NCI-H2196 treated with DMSO at 0.1 percent for 48 hours (cell line): ENCODE results near the gene MACROD2.

Source experiments
- DNase-seq: peaks from one replicate; lab custom pipeline; 2025; ENCODE audit not compliant: unreplicated experiment; lab: John Stamatoyannopoulos, UW

Gene MACROD2

DNA sequence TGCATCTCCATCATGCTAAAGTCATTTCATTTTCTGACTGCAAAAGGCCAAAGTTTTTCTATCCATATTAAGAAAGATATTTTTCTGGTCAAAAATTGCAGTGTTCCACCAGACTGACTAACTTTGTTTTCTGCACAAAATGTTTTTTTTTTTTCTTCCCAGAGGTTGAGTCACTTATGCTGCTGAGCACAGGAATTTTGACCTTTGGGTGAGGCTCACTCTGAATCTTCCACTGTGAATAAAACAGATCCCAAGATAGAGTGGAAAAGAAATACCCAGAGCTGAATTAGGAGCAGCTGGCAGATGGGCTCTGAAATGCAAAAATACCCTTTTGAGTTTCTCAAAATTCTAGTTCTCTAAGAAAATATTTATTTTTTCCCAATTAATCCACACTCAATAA, 1581.1 kb downstream of the MACROD2 start:
- DNase-seq = no peak

DNA sequence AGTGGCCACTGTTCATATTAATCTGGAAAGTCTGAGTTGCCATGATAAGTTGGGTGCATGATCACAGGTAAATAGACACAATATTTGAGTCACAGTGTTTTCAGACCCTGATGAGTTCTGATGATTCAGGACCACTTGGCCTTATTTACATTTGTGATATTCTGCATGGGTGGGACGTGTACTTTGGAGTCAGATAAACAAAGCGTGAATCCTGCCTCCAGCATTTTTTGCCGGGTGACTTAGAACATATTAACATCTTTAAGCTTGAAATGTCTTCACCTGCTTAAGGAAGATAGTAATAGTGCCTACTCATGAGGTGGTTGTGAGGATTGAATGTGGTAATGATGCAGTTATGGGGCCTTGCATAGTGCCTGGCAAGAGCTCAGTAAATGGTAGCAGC, 1582.8 kb downstream of the MACROD2 start:
- no peak for DNase-seq

DNA sequence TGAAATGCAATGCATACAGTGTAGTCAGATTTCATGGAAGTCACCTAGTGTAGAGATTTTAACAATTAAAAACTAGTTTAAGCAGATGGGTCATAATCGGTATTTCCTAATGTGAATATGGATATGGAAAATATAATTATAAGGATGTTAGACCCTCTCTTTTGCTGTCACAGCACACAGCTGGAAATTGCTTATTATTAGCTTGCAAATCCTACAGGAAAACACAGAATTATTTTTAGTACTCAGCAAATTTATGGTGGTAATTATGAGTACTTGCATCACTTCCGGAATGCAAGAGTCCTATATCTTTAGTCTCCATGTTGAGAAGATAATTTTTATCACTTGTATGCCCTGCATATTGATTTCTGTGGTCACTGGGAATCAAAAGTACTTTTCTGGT, 1584.4 kb downstream of the MACROD2 start:
- DNase-seq = no peak

DNA sequence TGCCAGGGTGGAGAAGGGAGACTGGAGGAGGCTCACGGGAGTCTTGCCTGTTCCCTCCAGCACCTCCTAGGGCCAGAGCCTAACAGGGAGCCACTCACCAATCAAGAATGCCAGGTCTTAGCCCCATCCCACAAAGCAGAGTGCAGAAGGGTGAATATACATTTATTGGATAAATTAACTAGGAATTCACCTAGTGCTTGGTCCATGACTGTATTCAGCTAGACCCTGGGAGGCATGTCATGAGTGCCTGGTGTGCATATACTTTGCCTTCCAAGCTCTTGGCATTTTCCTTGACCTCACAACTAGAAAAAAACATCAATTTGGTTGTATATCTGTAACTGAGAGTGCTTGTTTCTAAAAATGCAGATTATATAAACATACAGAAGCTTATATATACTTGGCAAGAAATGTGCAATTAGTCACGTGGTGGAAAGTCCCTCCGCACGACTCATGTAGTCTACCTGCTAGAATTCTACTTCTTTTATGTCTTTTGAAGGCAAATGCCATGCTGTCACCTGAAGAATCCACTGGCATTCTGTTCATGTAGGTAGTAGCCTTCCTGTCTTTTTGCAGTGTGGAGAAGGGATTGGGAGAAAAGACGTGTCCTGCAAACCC, 1586.9 kb downstream of the MACROD2 start:
- no peak for DNase-seq

DNA sequence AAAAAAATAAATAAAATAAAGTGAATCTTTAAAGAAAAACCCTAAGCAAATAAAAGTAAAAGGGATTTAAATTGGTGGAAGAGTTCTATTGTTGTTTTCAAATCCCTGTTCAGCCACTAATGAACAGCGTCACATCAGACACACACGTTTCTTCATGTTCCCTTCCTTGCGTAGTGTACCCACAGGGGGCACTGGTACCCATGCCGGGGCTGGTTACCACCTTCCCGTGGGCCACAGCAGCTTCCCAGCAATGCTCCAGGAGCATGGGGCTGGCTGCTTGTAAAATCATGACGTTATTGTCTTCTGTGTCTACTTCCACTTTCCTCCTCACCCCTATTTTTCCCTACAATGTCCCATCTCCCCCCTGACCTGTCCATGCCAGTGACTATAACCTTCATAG, 1589.2 kb downstream of the MACROD2 start:
- DNase-seq = no peak

DNA sequence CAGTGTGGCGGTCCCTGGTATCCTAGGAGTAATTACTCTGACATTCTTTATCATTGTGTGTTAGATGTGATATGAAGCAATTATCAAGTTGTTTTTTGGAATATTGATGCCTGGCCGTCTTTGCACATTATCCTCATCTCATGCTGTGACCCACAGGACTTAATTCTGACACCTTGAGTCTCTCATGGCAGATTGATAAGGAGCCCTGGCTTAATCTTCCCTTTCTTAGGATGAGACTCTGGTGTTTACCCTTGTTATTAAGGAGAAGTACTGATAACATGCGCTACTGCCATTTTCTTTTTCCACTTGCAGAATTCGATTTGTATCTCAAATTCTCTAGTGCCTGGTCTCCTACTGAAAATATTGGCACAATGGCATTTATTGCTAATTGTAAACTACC, 1597.8 kb downstream of the MACROD2 start:
- no peak for DNase-seq

DNA sequence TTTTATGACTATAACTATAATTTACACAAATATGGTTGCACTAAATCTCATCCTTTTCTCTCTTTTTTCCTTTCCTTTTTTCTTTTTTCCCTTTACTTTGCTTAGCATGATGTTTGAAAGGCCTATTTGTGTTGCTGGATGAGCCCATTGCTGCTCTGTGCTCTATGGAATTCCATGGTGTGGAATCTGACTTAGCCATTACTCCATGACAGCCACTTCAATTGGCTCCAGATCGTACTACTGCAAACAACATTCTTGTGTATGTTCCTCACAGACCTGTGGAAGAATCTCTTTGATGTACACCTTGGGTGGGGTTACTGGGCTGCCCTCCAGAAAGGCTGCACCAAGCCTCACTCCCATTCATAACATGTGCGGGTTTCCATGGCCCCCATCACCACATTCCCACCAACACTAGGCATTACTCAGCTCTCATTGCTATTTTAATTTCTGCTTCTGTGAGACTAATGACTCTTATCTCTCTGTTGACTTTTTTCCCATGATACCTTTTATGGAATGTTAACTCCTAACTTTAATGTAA, 1598.9 kb downstream of the MACROD2 start:
- no peak for DNase-seq

DNA sequence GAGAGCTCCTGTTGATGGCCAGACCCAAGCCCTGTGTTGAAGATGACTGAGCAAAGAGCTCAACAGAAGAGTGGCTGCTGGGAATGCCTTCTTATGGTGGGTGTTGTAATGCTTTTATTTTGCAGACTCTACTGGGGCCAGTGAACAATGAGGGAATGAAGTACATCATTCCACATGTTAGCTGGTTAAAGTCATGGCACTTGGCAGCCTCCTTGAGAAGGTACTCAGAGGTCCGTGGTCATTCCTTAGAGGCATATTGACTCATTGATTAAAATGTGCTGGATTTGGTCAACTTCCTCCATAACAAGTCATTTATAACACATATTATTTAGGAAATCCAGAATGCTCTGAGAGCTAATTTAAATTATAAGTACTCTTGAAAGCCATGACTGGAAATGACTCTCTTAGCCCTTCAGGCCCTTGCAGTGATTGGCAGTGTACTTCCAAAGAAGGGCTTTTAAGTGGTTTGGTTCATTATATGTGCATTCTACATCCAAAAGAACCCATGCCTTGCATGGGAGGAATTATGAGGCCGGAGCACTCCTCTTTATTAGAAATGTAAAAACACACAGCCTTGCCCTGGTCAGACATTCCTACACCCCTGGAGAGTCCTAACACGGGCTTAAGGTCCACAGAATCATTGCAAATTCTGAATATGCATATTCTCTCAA, 1601.0 kb downstream of the MACROD2 start:
- no peak for DNase-seq

DNA sequence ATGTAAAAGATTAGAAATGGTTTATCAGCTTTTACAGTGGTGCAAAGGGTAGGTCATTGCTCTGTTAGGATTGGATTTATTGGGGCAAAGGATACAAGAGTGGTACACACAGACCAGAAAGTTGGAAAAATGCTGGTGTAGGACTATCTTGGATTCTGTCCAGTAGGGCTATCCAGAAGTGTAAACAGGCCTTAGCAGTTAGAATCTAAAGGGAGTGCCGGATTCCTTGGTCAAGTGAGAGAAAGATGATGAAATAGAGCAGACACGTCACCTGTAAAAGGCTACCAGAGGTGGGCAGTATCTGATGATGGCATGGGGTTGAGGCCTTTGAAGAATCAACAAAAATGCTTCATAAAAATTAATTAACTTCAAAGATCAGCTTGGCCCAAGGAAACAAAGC, 1602.0 kb downstream of the MACROD2 start:
- no peak for DNase-seq

DNA sequence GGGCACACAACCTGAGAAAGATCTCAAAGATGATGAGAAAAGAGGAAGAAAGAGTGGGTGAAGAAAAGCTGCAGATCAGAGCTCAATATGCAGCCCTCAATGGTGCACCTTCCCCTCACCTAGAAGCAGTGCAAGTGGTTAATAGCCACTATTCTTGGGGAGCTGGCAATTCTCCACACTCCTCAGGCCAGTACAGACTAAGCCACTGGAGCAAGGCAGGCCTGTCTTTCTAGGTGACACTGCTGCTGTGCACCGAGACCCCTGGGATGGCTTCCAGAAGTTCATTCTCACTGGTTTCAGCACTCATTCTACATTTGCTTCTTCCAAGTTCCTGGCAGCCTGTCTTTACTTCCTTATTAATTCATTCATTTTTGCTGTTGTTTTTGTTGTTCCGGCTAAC, 1604.6 kb downstream of the MACROD2 start:
- no peak for DNase-seq

DNA sequence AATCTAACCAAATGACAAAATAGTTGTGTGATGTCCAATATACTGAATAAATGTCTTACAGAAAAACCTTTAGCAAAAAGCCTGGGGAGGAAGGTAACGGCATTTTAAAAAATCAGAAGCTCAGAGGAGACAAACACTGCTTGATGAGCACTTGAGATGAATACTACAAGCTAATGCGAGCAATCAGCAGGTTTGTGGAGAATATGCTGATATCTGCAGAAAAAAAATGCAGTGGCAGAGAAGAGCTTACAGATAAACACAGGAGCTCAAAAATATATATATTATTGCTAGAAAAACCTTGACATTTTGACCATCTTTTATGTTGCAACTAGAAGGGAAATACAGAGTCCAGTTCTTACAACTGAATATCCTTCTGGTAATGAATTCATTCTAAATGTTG, 1605.2 kb downstream of the MACROD2 start:
- no peak for DNase-seq

DNA sequence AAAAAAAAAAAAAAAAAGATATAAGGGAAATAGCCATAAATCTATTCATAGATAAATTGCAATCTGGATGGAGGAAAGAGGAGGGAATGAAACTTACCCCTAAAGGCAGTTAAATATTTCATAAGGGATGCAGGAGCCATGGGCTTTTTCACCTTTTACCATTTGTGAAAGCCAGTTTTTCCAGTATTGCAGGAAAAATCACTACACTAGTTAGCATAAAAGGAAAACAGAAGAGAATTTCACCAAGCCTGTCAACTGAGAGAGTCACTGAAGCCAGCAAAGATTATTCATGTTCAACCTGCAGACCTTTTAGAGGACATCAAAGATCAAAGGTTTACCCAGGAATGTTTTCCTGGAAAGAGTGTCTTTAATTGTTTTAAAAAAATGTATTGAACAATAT, 1608.2 kb downstream of the MACROD2 start:
- DNase-seq = no peak

DNA sequence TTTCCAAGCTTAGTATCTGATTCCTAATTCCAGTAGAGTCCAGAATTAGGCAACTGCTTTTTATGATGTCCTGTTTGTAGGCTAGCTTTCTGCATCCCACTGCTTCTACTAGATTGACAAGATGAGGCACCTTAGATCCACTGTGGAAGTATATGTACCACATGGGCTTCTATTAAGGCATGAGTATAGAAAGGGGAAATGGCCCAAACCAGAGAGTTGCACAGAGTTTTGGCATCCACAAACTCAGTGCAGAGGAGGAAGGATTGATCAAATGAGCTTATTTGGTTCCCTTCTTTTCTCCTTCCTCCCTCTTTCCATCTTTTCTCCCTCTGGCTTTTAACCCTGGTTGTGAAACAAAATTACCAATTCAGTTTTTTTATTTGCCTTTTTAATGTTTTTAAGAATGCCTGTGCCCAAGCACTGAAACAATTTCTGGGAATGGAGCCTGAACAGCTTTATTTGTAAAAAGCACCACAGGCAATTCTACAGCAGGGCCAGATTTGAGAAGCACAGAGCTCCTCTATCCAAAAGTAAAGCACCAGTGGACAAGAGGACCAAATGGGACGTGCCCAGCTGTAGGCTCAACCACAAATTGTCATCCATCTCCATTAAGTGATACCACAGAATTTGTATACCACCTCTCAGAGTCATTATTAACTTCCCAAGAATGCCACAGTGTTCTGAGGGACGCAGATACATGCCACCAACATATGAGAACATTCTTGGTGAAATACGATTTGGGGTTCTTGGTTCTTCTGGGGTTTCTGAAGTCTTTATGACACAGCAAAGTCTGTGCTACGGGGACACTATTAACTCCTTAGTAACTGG, 1608.9 kb downstream of the MACROD2 start:
- DNase-seq = no peak

DNA sequence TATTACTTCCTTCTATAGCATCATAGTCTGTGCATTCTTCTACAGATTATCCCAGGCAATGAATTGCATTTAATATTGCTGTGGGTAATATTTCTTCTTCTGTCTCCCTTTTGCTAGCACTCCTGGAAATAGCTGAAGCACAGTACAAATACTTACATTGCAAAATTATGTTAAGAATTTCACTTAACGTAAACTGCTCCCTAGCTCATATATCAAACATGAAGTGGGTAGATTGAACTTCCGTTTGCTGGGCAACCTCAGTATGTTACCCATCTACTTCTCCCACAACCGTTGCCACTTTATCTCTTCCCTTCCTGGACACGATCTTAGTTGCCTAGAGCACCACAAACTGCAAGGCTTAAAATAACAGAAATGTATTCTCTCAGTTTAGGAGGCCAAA, 1614.6 kb downstream of the MACROD2 start:
- DNase-seq = no peak

DNA sequence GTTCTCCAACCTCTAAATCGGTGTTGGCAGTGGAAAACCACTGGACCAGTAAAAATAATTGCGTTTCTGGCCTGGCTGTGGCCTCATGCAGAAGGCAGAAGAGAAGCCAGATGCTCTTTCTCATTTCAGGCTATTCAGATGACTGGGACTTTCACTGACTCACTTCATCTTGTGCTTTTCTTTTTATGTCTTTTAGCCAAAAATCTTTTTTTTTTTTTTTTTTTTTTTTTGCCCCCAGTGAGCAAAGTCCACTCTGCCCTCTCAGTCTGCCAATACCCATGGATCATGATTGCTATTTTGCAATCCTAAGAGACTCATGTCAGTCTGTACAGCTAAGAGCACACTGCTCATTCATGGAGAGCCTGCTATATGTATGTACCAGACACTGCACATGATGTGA, 1615.5 kb downstream of the MACROD2 start:
- no peak for DNase-seq

DNA sequence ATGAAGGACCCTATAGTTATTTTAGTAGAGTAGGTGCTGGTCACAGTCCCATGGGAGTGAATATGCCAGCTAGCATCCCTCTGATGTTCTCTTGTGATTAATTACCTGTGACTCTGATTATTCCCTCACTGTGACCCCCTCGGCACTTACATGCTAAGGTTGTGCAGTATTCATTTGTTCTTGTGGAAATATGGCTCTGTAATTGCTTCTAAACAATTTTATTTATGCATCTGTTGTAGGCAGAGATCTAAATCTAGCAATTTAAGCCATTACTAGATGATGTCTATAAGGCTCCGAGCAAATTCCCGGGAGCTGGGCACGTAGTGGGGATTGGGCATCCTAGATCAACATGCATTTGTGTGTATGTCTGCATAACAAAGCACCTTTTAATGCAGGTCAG, 1616.2 kb downstream of the MACROD2 start:
- DNase-seq = no peak

DNA sequence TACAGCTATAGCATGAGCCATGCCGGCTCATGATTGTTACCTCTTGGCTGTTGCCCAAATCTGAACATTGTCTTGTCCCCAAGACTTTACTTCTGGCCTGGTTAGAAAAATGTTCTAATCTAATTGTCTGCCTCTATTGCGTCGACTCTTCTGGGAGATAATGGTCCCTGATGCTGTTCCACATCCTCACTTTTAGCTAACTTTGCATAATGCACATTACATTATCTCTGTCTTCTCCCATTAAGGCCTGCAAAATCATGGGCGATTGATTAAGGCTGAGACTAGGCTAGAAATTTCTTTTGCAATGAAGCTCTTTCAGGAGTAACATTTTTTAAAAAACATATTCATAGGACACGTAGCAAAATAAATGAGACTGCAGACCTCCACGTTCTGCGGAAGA, 1616.9 kb downstream of the MACROD2 start:
- DNase-seq = no peak

DNA sequence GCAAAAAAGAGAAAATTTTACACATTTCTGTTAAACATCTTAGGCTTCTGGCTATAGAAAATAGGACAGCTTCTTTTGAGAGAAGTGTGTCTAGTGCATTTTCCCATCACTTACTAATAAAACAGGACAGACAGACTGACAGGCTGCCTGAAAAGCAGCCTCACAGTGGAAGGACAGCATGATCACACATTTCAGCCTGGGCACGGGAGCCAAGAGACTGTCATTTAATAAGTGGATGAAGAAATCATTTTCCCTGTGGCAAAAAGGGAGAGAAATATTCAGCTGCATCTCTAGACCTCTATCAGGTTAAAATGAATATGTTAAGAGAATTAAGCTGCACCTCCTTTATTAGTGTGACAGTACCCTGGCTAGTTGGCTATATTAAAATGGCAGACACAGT, 1617.5 kb downstream of the MACROD2 start:
- DNase-seq = no peak

DNA sequence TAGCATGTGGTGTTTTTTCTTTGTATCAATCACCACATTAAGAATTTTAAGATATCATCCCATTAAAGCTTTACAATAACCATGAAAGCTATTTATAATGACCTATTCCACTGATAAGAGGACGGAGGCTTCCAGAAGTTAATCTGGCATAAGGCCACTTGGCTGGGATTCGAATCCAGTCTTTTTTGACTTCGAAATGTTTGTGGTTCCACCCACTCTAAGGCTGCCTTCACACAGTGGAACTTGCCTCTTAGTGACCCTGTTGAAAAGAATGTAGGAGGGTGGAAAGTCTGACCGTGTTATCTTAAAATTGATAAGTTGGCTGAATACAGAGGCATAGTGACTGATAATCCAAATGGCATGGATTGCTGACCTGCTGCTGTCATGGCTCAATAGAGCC, 1618.2 kb downstream of the MACROD2 start:
- DNase-seq = no peak

DNA sequence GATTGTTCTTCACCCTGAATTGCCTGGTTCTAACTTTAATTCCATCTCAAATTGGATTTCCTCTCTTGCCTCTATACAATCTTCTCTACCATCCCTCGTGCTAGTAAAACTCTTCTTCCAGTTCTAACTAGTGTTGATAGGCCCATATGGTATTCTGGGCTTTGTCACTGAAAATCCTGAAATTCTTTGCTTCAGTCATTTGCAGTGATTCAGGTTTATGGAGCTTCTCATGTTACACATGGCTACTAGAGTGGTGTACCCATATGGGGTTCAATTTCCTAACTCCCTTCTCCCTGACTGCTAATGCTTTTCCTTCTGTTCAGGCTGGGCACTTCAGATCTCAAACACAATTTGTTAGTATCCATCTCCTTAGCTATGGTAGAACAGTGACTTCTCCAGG, 1621.3 kb downstream of the MACROD2 start:
- no peak for DNase-seq

DNA sequence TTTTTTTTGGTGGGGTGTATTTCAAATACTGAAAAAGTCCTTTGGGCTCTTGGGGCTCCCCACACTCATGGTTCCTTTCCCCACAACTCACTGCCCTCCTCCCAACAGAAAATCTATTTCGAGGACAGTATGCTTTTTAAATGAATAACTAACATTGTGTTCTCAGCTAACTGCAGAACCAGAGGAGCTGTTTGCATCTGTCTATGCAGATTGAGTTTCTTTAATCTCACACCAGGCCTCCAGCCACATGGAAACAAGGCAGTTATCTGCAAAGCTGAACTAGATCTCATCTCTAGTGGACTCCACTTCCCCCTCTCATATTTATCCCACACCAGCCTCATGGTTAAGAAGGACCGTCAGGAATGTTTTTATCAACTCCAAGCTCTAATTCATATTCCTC, 1622.8 kb downstream of the MACROD2 start:
- DNase-seq = no peak

DNA sequence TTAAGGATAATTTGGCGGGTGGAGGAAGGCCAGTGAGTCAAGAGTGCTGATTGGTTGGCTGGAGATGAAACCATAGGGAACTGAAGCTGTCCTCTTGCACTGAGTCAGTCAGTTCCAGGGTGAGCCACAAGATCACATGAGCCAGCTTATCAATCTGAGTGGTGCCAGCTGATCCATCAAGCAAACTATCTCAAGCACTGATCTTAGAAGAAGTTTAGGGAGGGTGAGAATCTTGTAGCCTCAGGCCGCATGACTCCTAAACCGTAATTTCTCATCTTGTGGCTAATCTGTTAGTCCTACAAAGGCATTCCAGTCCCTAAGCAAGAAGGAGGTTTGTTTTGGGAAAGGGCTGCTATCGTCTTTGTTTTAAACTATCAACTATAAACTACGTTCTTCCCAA, 1623.6 kb downstream of the MACROD2 start:
- no peak for DNase-seq
